PFSK-1 (cell line): Measurements from ENCODE around the gene DCDC2B.

Experiments used
- FOXP2 ChIP-seq: optimal IDR thresholded peaks from 2 replicates; pipeline ENCODE3; 2011; ENCODE audit warnings: borderline replicate concordance, control low read depth, inconsistent platforms; ENCODE audit not compliant: insufficient read depth; ENCODE audit errors: extremely low read length, extremely low read depth
- POLR2AphosphoS5 ChIP-seq: IDR thresholded peaks from 2 replicates; pipeline ENCODE4 v1.6.1; 2012; ENCODE audit warnings: low read depth, mild to moderate bottlenecking, control low read depth, low read length, moderate library complexity
- REST ChIP-seq, 2 experiments: IDR thresholded peaks; 2 replicates each; pipeline versions ENCODE4 v1.6.1 to v1.8.0; 2011 to 2012; ENCODE audit warnings: low read depth in 2 of 2, low read length in 2 of 2, control low read depth in 1 of 2, inconsistent platforms in 1 of 2, mild to moderate bottlenecking in 1 of 2, moderate library complexity in 1 of 2; ENCODE audit not compliant: insufficient read depth in 1 of 2
- SIN3A ChIP-seq: IDR thresholded peaks from 2 replicates; pipeline ENCODE4 v1.6.1; 2012; ENCODE audit warnings: mild to moderate bottlenecking, low read length, moderate library complexity, borderline replicate concordance; ENCODE audit not compliant: insufficient read depth
- TAF1 ChIP-seq: IDR thresholded peaks from 2 replicates; pipeline ENCODE4 v1.6.1; 2012; ENCODE audit warnings: low read length, control low read depth, borderline replicate concordance; ENCODE audit not compliant: insufficient read depth

Gene DCDC2B

GRCh38 chr1:32224285-32224684, 15.4 kb downstream of the DCDC2B start:
- no peak for TF ChIP-seq TAF1
- TF ChIP-seq POLR2AphosphoS5: no peak
- no peak for TF ChIP-seq SIN3A
- no peak for TF ChIP-seq REST (IDR thresholded peaks at IDR 0.05; ENCODE audit: insufficient read depth in 1 of 2, low read depth in 2 of 2, low read length in 2 of 2)
- no peak for TF ChIP-seq FOXP2

GRCh38 chr1:32228771-32229170, 19.9 kb downstream of the DCDC2B start:
- TF ChIP-seq REST (IDR thresholded peaks at IDR 0.05; ENCODE audit: insufficient read depth in 1 of 2, low read depth in 2 of 2, low read length in 2 of 2): no peak
- TF ChIP-seq TAF1: no peak
- no peak for TF ChIP-seq POLR2AphosphoS5
- TF ChIP-seq SIN3A: no peak
- TF ChIP-seq FOXP2: no peak

GRCh38 chr1:32231843-32232432, 23.0 kb downstream of the DCDC2B start:
- TF ChIP-seq REST (IDR thresholded peaks at IDR 0.05; ENCODE audit: insufficient read depth in 1 of 2, low read depth in 2 of 2, low read length in 2 of 2): no peak
- no peak for TF ChIP-seq FOXP2
- TF ChIP-seq SIN3A: no peak
- TF ChIP-seq TAF1: no peak
- no peak; the same call in 1 of the 2 replicates for TF ChIP-seq POLR2AphosphoS5

GRCh38 chr1:32232558-32233304, 23.8 kb downstream of the DCDC2B start:
- TF ChIP-seq REST (IDR thresholded peaks at IDR 0.05; ENCODE audit: insufficient read depth in 1 of 2, low read depth in 2 of 2, low read length in 2 of 2) (no peak), FOXP2 (no peak), POLR2AphosphoS5 (0 out of 2 replicates have a peak, but pooled peaks have one; percentile 4), TAF1 (no peak), SIN3A (no peak)
